ENCODE results near the gene ITGA3.

ITGA3 gene

DNA sequence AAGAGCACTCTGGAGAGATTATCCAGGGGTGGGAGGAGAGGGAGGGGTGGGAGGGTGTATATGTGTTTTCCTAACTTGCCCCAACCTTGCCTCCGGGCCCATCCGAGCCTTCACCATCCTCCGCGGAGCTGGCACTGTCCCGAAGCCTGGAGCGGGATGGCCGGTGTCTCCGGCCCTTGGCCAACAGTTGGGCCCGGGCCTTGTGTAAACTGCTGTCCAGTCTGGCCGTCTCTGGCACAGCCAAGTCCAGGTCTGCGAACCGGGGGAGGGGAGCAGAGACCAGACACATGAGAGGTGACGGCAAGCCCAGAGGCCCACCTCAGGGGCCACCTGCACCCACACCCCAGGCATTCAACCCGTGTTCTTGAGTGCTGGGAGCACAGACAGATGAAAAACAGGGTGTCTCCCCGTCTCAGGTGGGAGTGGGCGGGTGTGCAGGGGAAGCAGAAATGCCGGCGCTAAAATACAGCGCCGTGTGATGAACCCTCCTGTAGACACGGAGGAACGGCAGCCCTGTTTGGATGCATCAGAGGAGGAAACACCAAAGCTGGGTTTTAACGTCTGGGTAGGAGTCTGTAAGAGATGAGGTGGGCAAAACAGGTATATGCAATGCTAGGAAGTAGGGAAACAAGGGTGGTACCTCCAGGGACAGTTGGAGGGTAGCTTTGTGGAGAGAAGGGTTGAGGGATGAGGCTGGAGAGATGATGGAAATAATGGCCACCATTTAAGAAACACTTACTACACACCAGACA is 62.3 kb downstream of the ITGA3 start:
- DNase-seq (ENCODE audit: extremely low spot score): no peak
- TF ChIP-seq CTCF (IDR thresholded peaks at IDR 0.05; ENCODE audit: control extremely low read depth, extremely low read depth, low read depth, missing control alignments): no peak
- POLR2A ChIA-PET: no interaction called here
- CTCF ChIA-PET: interaction anchor here (0.8 to 18.1 kb wide), 14 partner anchors 8 to 82 kb away, joined by 3 to 246 read pairs (median 4); partner anchors contain the start of gene PDK2

- ChIA-PET CTCF (interaction anchor here (1.0 to 18.1 kb wide), 10 partner anchors 8 to 60 kb away, joined by 3 to 246 read pairs (median 5); partner anchors contain the start of gene PDK2), POLR2A (no interaction called here)
- TF ChIP-seq CTCF (IDR thresholded peaks at IDR 0.05; ENCODE audit: control extremely low read depth, extremely low read depth, low read depth, missing control alignments): no peak
Measured at GRCh38 chr17:50118828-50119218, 62.9 kb downstream of the ITGA3 start.

GRCh38 chr17:50120475-50121253 is 64.8 kb downstream of the ITGA3 start:
- CTCF ChIA-PET: interaction anchor here (1.6 to 18.1 kb wide), 4 partner anchors 13 to 82 kb away, joined by 3 to 246 read pairs (median 22); partner anchors contain the start of gene PDK2
- no peak for TF ChIP-seq CTCF (IDR thresholded peaks at IDR 0.05; ENCODE audit: control extremely low read depth, extremely low read depth, low read depth, missing control alignments)
- POLR2A ChIA-PET: no interaction called here
- DNase-seq (ENCODE audit: extremely low spot score): no peak

More at GRCh38 chr17:50118828-50119218, 62.9 kb downstream of the ITGA3 start:
- no peak for DNase-seq (ENCODE audit: extremely low spot score)

- ChIA-PET CTCF (interaction anchor here (0.9 to 18.1 kb wide), 10 partner anchors 9 to 567 kb away, joined by 3 to 246 read pairs (median 4); partner anchors contain the start of genes COL1A1 and PDK2), POLR2A (interaction anchor here (0.7 kb wide), 1 partner anchor 11 kb away, joined by 4 read pairs; no protein-coding TSS in a partner anchor)
- no peak for DNase-seq (ENCODE audit: extremely low spot score)
- TF ChIP-seq CTCF (IDR thresholded peaks at IDR 0.05; ENCODE audit: control extremely low read depth, extremely low read depth, low read depth, missing control alignments): no peak
Measured at GRCh38 chr17:50122945-50123344, 67.0 kb downstream of the ITGA3 start.

DNA sequence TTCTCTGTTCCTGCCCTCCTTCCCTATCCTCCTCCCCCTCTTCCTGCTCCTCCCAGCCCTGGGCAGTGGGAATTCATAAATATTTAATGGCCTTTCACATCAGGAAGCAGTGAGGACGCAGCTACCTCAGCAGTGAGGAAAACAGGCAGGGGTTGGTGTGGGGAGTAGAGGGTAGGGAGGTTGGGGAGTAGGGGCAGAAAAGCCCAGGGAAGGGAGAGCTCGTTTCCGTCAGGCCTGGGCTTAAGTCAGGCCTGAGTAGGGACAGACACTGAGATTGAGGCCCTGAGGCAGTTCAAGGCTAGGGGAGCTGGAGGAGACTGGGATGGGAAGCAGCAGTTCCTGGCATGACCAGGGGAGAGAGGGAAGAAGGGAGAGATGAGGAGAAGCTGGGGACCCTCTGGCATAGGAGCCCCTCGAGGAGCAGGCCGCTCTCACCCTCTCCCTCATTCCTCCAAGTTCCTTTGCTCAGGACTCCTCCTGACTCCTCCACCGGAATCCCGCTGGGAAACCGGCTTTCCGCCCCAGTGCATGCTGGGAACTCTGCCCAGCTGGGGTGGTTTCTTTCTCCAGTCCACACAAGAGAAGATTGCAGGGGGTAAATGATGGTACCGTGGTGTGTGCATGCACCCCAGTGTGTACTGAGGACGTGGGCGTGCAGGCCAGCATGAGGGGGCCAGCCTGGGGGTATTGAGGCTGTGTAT is 67.9 kb downstream of the ITGA3 start:
- ChIA-PET CTCF (interaction anchor here (0.9 to 18.1 kb wide), 6 partner anchors 10 to 78 kb away, joined by 3 to 246 read pairs (median 6); partner anchors contain the start of genes COL1A1 and PDK2), POLR2A (interaction anchor here (0.7 kb wide), 1 partner anchor 10 kb away, joined by 4 read pairs; no protein-coding TSS in a partner anchor)
- no peak for TF ChIP-seq CTCF (IDR thresholded peaks at IDR 0.05; ENCODE audit: control extremely low read depth, extremely low read depth, low read depth, missing control alignments)
- no peak for DNase-seq (ENCODE audit: extremely low spot score)
